Measurements from ENCODE around the gene SOX6. TPM values are rescaled to one million over a fixed set of nuclear protein-coding genes. Genes with fewer than 3 reads are reported as not detected.

The SOX6 gene
- total RNA-seq, 6 donors from 2014 or later, result 2.9 to 21.0 (median 4.9) TPM

DNA sequence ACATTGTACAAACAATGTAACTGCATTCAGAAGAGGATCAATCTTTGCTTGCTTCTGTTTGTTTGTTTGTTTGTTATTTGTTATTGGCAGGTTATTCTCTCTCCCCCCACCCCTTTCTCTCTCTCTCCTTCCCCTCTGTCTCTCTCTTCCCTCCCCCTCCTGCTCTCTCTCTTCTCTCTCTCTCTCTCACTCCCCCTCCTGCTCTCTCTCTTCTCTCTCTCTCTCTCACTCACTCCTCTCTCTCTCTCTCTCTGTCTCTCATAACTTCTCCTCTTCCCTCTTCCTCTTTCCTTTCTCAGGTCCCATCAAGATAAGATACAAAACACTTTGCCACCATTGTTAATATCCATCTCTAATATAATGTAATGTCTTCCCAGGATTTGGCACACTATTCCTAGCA lies 236.3 kb downstream of the SOX6 start:
- no peaks in the 10 kb centered on the region for H3K36me3 ChIP-seq
- H3K4me3 ChIP-seq, result no peak overlapping the region
- H3K9me3 ChIP-seq, result no peaks in the 10 kb centered on the region
- DNase-seq, result no peak
- no peak for ATAC-seq (ENCODE audit: low FRiP score in 2 of 2)
- no peaks in the 10 kb centered on the region for H3K4me1 ChIP-seq
- TF ChIP-seq POLR2A (IDR thresholded peaks at IDR 0.05), result no peak
- TF ChIP-seq EP300 (IDR thresholded peaks at IDR 0.05), result no peak
- TF ChIP-seq, protein P1, sequence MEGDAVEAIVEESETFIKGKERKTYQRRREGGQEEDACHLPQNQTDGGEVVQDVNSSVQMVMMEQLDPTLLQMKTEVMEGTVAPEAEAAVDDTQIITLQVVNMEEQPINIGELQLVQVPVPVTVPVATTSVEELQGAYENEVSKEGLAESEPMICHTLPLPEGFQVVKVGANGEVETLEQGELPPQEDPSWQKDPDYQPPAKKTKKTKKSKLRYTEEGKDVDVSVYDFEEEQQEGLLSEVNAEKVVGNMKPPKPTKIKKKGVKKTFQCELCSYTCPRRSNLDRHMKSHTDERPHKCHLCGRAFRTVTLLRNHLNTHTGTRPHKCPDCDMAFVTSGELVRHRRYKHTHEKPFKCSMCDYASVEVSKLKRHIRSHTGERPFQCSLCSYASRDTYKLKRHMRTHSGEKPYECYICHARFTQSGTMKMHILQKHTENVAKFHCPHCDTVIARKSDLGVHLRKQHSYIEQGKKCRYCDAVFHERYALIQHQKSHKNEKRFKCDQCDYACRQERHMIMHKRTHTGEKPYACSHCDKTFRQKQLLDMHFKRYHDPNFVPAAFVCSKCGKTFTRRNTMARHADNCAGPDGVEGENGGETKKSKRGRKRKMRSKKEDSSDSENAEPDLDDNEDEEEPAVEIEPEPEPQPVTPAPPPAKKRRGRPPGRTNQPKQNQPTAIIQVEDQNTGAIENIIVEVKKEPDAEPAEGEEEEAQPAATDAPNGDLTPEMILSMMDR (IDR thresholded peaks at IDR 0.05), result no peak
- no peak for TF ChIP-seq POLR2AphosphoS5 (IDR thresholded peaks at IDR 0.05)
- no peaks in the 10 kb centered on the region for H3K27me3 ChIP-seq
- no peak overlapping the region for H3K27ac ChIP-seq

DNA sequence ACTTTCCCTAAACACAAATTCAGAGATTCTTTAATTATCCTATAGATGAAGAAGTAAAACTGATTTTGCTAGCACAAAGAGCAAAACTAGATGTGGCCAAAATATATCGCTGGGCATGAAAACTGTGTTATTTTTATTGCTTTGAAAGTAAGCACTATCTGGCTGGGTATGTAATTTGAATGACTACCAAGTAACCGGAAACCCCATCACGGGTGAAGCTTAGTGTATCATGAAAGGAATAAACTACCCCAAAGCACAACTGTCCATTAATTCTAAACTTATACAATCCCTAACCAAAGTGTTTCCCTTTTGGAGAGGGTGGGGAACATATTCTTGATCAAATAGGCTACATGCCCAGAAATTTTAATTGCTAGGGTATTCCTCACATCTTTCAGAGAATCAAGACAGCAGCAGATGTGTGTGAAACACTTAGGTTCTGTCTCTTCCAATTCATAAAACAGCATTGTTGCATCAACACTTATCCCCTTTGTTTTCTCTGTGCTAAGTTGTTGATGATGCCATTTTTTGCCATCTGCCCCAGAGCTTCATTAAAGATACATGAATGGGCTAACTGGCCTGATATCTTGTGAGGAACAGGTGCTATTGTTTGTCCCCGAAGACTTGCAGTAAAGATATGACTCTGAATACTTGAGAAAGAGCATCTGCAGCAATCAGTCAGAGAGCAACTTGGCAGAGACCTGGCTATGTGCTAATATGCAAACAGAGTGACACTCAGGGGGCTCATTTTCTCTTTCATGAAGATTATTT lies 238.2 kb downstream of the SOX6 start:
- Histone ChIP-seq H3K4me3 (no peak overlapping the region), H3K36me3 (no peaks in the 10 kb centered on the region), H3K9me3 (no peaks in the 10 kb centered on the region), H3K27ac (no peak overlapping the region), H3K27me3 (no peaks in the 10 kb centered on the region), H3K4me1 (no peaks in the 10 kb centered on the region)
- WGBS, 2 donors, result 72 to 77% methylated on average over 4 of the region's 4 CpGs
- no peak for ATAC-seq (ENCODE audit: low FRiP score in 2 of 2)
- DNase-seq, result no peak
- no peak for TF ChIP-seq POLR2AphosphoS5 (IDR thresholded peaks at IDR 0.05)
- TF ChIP-seq EP300 (IDR thresholded peaks at IDR 0.05), result no peak
- TF ChIP-seq, protein P1 (IDR thresholded peaks at IDR 0.05), result no peak
- TF ChIP-seq POLR2A (IDR thresholded peaks at IDR 0.05), result no peak

DNA sequence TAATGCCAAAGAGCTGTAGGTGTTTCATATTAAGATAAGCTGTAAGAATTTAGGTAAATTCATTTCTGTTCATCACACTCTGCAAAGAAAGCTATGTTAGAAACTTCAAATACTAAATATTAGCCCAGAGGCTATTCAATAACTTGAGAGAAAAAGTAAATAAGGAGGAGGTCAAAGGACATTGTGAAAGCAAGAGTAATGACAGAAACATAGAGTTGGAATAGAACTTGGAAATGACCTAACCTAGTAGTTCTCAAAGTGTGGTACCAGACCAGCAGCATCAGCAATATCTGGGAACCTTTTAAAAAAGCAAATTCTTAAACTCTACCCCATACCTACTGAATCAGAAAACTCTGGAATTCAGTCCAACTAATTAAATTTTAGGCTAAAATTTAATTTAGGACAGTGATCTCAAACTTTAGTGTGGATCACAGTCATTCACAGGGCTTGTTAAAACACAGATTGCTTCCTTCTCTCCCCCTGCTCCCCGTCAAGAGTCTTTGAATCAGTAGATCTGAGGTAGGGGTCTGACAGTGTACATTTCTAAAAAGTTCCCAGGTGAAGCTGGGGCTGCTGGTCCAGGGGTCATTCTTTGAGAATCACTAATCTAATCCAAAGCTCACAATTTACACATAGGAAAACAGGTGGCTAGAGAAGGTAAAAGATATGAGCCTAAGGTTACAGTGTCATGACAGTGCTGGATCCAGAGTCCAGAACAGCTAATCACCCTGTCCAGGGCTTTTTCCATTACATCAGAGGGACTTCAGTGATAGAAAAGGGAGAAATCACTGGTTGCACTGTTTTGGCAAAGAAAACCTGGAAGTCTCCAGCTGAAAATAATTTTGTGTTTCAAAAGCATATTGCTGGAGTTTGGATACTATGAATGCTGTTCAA lies 241.1 kb downstream of the SOX6 start:
- no peak for ATAC-seq (ENCODE audit: low FRiP score in 2 of 2)
- WGBS, 2 donors, result 91 to 100% methylated on average over 1 of the region's 1 CpG

DNA sequence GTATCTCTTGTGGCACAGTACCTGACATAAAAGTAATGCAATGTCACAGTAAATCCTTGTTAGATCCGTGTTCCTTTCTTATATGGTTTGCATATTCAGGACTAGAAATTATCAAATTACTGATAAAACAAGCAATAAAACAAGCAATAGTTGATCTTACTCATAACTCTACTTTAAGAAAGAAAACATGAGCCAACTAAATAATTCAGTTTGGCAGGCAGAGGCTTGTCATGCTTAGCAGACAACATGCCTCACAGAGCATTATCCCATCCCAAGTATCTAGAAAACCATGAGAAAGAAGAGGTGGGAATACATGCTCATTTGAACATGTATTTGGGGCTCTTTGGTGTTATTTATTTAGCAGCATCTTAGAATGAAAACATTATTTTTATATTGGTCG lies 241.9 kb downstream of the SOX6 start:
- no peaks in the 10 kb centered on the region for H3K4me1 ChIP-seq
- TF ChIP-seq POLR2AphosphoS5 (IDR thresholded peaks at IDR 0.05), result no peak
- no peak for TF ChIP-seq EP300 (IDR thresholded peaks at IDR 0.05)
- TF ChIP-seq, protein P1 (IDR thresholded peaks at IDR 0.05), result no peak
- TF ChIP-seq POLR2A (IDR thresholded peaks at IDR 0.05), result no peak
- H3K27me3 ChIP-seq, result no peaks in the 10 kb centered on the region
- H3K36me3 ChIP-seq, result no peaks in the 10 kb centered on the region
- no peaks in the 10 kb centered on the region for H3K9me3 ChIP-seq
- 83 to 89% methylated on average over 2 of the region's 2 CpGs for WGBS, 2 donors
- DNase-seq, result no peak
- no peak overlapping the region for H3K27ac ChIP-seq
- no peak overlapping the region for H3K4me3 ChIP-seq
- ATAC-seq (ENCODE audit: low FRiP score in 2 of 2), result no peak

More for the DNA sequence above, 241.1 kb downstream of the SOX6 start:
- Histone ChIP-seq H3K9me3 (no peaks in the 10 kb centered on the region), H3K27me3 (no peaks in the 10 kb centered on the region), H3K27ac (no peak overlapping the region), H3K4me3 (no peak overlapping the region), H3K4me1 (no peaks in the 10 kb centered on the region), H3K36me3 (no peaks in the 10 kb centered on the region)
- TF ChIP-seq POLR2A (IDR thresholded peaks at IDR 0.05) (no peak), EP300 (IDR thresholded peaks at IDR 0.05) (no peak), POLR2AphosphoS5 (IDR thresholded peaks at IDR 0.05) (no peak)
- TF ChIP-seq, protein P1 (IDR thresholded peaks at IDR 0.05), result no peak
- DNase-seq, result no peak
